EL (cell line): ENCODE results near the gene OR7A10.
"Not testable (repeated sequence)": the region's sequence is repeated elsewhere in the genome, so short reads cannot be mapped to it uniquely, and the experiment has no call there.

Experiments
- DNase-seq: peaks from one replicate; pipeline ENCODE4 v3.0.0-alpha.2; 2016

Gene OR7A10

DNA sequence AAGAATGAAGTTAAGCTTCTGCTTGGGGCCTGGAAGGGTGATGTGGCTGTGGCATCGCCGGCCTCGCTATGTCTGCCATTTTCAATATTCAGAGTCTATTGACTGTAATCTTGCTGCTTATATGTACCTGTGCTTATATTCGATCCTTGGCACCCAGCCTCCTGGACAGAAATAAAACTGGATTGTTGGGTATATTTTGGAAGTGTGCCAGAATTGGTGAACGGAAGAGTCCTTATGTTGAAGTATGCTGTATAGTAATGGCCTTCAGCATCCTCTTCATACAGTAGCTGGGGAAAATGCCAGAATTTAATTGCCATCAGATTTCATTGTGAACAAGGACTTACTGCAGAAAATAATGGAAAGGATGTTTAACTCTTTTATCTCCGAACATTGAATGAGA is 56.5 kb downstream of the OR7A10 start:
- not testable (repeated sequence) for DNase-seq
